ENCODE data around the gene DDA1. TPM values are rescaled to one million over a fixed set of nuclear protein-coding genes. Genes with fewer than 3 reads are reported as not detected.
A peak's percentile ranks its signal among the peaks of the same experiment; 100 is the strongest.

The DDA1 gene
- total and polyA plus RNA-seq, 10 of the 15 experiments (the other 5 are each of a cell fraction or from before 2014, with no cell fraction given): 0.76 to 71.0 (median 39.4) TPM

DNA sequence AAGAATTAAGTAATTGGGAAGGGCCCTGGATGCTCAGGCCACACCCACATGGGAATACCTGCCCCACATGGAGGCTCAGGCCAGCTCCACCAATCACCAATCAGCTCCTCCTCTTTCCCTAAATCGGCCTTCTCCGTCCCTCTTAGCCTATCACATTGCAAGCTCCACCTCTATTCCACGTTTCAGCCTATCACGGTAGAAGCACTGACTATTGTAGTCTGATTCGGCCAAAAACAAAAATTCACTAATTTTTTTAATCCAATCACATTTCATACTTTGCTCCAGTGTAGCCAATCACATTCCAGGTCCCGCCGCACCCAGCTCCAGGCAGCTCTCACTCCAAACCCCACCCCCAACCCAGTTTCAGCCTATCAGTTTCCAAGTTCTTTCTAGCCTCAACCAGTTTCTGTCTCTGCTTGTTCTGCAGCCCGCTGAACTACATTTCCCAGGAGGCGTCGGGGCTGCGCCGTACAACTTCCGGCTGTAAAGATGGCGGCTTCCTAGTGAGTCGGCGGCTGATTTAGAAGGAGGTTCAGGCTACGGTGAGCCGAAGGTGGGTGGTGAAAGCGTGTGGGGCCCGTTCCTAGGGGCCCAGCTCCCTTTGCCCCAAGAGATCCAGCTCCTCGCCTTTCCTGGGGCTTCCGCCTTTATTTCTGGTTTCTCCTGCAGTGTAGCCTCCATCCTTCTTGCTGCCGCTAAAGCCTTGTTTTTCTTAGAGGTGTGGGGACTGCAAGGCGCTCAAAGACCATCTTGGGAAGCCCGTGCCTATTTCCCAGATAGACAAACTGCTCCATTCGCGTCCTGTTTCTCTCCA, 42.2 kb upstream of the DDA1 start, which contains the start of gene BABAM1 (continued):
- TF ChIP-seq, protein P1, sequence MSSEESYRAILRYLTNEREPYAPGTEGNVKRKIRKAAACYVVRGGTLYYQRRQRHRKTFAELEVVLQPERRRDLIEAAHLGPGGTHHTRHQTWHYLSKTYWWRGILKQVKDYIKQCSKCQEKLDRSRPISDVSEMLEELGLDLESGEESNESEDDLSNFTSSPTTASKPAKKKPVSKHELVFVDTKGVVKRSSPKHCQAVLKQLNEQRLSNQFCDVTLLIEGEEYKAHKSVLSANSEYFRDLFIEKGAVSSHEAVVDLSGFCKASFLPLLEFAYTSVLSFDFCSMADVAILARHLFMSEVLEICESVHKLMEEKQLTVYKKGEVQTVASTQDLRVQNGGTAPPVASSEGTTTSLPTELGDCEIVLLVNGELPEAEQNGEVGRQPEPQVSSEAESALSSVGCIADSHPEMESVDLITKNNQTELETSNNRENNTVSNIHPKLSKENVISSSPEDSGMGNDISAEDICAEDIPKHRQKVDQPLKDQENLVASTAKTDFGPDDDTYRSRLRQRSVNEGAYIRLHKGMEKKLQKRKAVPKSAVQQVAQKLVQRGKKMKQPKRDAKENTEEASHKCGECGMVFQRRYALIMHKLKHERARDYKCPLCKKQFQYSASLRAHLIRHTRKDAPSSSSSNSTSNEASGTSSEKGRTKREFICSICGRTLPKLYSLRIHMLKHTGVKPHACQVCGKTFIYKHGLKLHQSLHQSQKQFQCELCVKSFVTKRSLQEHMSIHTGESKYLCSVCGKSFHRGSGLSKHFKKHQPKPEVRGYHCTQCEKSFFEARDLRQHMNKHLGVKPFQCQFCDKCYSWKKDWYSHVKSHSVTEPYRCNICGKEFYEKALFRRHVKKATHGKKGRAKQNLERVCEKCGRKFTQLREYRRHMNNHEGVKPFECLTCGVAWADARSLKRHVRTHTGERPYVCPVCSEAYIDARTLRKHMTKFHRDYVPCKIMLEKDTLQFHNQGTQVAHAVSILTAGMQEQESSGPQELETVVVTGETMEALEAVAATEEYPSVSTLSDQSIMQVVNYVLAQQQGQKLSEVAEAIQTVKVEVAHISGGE (CRISPR knock-in tag; IDR thresholded peaks at IDR 0.05): no peak
- TF ChIP-seq, protein P2, sequence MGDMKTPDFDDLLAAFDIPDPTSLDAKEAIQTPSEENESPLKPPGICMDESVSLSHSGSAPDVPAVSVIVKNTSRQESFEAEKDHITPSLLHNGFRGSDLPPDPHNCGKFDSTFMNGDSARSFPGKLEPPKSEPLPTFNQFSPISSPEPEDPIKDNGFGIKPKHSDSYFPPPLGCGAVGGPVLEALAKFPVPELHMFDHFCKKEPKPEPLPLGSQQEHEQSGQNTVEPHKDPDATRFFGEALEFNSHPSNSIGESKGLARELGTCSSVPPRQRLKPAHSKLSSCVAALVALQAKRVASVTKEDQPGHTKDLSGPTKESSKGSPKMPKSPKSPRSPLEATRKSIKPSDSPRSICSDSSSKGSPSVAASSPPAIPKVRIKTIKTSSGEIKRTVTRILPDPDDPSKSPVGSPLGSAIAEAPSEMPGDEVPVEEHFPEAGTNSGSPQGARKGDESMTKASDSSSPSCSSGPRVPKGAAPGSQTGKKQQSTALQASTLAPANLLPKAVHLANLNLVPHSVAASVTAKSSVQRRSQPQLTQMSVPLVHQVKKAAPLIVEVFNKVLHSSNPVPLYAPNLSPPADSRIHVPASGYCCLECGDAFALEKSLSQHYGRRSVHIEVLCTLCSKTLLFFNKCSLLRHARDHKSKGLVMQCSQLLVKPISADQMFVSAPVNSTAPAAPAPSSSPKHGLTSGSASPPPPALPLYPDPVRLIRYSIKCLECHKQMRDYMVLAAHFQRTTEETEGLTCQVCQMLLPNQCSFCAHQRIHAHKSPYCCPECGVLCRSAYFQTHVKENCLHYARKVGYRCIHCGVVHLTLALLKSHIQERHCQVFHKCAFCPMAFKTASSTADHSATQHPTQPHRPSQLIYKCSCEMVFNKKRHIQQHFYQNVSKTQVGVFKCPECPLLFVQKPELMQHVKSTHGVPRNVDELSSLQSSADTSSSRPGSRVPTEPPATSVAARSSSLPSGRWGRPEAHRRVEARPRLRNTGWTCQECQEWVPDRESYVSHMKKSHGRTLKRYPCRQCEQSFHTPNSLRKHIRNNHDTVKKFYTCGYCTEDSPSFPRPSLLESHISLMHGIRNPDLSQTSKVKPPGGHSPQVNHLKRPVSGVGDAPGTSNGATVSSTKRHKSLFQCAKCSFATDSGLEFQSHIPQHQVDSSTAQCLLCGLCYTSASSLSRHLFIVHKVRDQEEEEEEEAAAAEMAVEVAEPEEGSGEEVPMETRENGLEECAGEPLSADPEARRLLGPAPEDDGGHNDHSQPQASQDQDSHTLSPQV (IDR thresholded peaks at IDR 0.05): no peak
- TF ChIP-seq, protein P3, sequence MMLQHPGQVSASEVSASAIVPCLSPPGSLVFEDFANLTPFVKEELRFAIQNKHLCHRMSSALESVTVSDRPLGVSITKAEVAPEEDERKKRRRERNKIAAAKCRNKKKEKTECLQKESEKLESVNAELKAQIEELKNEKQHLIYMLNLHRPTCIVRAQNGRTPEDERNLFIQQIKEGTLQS (IDR thresholded peaks at IDR 0.05; ENCODE audit: borderline replicate concordance, extremely low read depth, low read depth, low read length): no peak; the same call in 1 of the 2 replicates
- TF ChIP-seq MYC (IDR thresholded peaks at IDR 0.05; ENCODE audit: insufficient read depth, insufficient read length, insufficient replicate concordance, low read length, severe bottlenecking) (no peak), BHLHE40 (IDR thresholded peaks at IDR 0.05; ENCODE audit: borderline replicate concordance in 1 of 2, low read depth in 2 of 2, low read length in 1 of 2) (no peak), TCF12 (IDR thresholded peaks at IDR 0.05; ENCODE audit: low read depth, low read length) (no peak), RAD21 (IDR thresholded peaks at IDR 0.05; ENCODE audit: insufficient read depth, low read depth, low read length) (no peak), POLR2AphosphoS5 (IDR thresholded peaks at IDR 0.05; ENCODE audit: low read length) (peak; percentile 79), FOXM1 (IDR thresholded peaks at IDR 0.05; ENCODE audit: low read depth, low read length) (peak; percentile 92), ZNF384 (IDR thresholded peaks at IDR 0.05; ENCODE audit: borderline replicate concordance, low read depth, low read length) (no peak)
- TF ChIP-seq, protein P4, sequence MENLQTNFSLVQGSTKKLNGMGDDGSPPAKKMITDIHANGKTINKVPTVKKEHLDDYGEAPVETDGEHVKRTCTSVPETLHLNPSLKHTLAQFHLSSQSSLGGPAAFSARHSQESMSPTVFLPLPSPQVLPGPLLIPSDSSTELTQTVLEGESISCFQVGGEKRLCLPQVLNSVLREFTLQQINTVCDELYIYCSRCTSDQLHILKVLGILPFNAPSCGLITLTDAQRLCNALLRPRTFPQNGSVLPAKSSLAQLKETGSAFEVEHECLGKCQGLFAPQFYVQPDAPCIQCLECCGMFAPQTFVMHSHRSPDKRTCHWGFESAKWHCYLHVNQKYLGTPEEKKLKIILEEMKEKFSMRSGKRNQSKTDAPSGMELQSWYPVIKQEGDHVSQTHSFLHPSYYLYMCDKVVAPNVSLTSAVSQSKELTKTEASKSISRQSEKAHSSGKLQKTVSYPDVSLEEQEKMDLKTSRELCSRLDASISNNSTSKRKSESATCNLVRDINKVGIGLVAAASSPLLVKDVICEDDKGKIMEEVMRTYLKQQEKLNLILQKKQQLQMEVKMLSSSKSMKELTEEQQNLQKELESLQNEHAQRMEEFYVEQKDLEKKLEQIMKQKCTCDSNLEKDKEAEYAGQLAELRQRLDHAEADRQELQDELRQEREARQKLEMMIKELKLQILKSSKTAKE (IDR thresholded peaks at IDR 0.05; ENCODE audit: low read depth, poor library complexity, severe bottlenecking): peak; percentile 78
- TF ChIP-seq, protein P5, sequence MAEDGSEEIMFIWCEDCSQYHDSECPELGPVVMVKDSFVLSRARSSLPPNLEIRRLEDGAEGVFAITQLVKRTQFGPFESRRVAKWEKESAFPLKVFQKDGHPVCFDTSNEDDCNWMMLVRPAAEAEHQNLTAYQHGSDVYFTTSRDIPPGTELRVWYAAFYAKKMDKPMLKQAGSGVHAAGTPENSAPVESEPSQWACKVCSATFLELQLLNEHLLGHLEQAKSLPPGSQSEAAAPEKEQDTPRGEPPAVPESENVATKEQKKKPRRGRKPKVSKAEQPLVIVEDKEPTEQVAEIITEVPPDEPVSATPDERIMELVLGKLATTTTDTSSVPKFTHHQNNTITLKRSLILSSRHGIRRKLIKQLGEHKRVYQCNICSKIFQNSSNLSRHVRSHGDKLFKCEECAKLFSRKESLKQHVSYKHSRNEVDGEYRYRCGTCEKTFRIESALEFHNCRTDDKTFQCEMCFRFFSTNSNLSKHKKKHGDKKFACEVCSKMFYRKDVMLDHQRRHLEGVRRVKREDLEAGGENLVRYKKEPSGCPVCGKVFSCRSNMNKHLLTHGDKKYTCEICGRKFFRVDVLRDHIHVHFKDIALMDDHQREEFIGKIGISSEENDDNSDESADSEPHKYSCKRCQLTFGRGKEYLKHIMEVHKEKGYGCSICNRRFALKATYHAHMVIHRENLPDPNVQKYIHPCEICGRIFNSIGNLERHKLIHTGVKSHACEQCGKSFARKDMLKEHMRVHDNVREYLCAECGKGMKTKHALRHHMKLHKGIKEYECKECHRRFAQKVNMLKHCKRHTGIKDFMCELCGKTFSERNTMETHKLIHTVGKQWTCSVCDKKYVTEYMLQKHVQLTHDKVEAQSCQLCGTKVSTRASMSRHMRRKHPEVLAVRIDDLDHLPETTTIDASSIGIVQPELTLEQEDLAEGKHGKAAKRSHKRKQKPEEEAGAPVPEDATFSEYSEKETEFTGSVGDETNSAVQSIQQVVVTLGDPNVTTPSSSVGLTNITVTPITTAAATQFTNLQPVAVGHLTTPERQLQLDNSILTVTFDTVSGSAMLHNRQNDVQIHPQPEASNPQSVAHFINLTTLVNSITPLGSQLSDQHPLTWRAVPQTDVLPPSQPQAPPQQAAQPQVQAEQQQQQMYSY (CRISPR knock-in tag; IDR thresholded peaks at IDR 0.05): no peak

Data from GM12878 (cell line).